K562 (cell line): ENCODE data around the gene CCT5. TPM values are rescaled to one million over a fixed set of nuclear protein-coding genes. Genes with fewer than 3 reads are reported as not detected.

Source experiments
- BMI1 ChIP-seq: fragments of 150-350 bp; IDR thresholded peaks from 2 replicates; pipeline ENCODE4 v1.6.1; 2014; ENCODE audit warnings: low read length
- CCAR2 ChIP-seq: fragments of 200-400 bp; formaldehyde crosslinking; IDR thresholded peaks from 2 replicates; pipeline ENCODE4 v1.6.1; 2017; ENCODE audit warnings: mild to moderate bottlenecking, low read depth, low read length
- HDAC1 ChIP-seq, 2 experiments: fragments of 450-650 bp; IDR thresholded peaks; 2 replicates each; pipeline ENCODE4 v1.6.1; 2016 to 2017; ENCODE audit warnings: inconsistent platforms in 1 of 2, mild to moderate bottlenecking in 1 of 2, moderate library complexity in 1 of 2
- KDM5B ChIP-seq: fragments of 200-600 bp; sonication (generic); IDR thresholded peaks from 2 replicates; pipeline ENCODE4 v1.6.1; 2012; ENCODE audit warnings: low read depth, mild to moderate bottlenecking, moderate library complexity, low read length, control low read depth, inconsistent platforms; ENCODE audit not compliant: insufficient replicate concordance
- KLF10 ChIP-seq: fragments of 250-450 bp; sonication (Bioruptor Pico); IDR thresholded peaks from 2 replicates; pipeline ENCODE4 v1.6.1; 2021; ENCODE audit warnings: matching md5 sums
- MAFG ChIP-seq: fragments of 450-650 bp; conservative IDR thresholded peaks from 2 replicates; pipeline ENCODE4 v1.6.1; 2016; ENCODE audit warnings: missing genetic modification characterization, missing compliant biosample characterization
- MBD2 ChIP-seq: sonication (generic); IDR thresholded peaks from 2 replicates; pipeline ENCODE4 v1.6.1; 2016; ENCODE audit warnings: low read depth, borderline replicate concordance
- PURB ChIP-seq: sonication (generic); formaldehyde crosslinking; IDR thresholded peaks from 2 replicates; pipeline ENCODE4 v1.9.0; 2021; ENCODE audit warnings: low read depth, mild to moderate bottlenecking, missing genetic modification reagents
- RBM22 ChIP-seq: fragments of 200-400 bp; formaldehyde crosslinking; IDR thresholded peaks from 2 replicates; pipeline ENCODE4 v1.6.1; 2018; ENCODE audit warnings: low read length, low read depth; ENCODE audit not compliant: poor library complexity, severe bottlenecking
- SMAD2 ChIP-seq: fragments of 150-350 bp; IDR thresholded peaks from 2 replicates; pipeline ENCODE4 v1.6.1; 2014; ENCODE audit warnings: low read depth, mild to moderate bottlenecking, low read length
- ZNF41 ChIP-seq: fragments of 250-450 bp; sonication (Bioruptor Pico); conservative IDR thresholded peaks from 2 replicates; pipeline ENCODE4 v1.4.0; 2020; ENCODE audit warnings: mild to moderate bottlenecking
- ZNF444 ChIP-seq: fragments of 250-450 bp; sonication (Bioruptor Pico); IDR thresholded peaks from 2 replicates; pipeline ENCODE4 v1.4.0; 2020; ENCODE audit warnings: mild to moderate bottlenecking, moderate library complexity
- ZNF584 ChIP-seq: fragments of 200-800 bp; sonication (Bioruptor generic); IDR thresholded peaks from 2 replicates; pipeline ENCODE4 v1.6.1; 2016; ENCODE audit warnings: low read depth, mild to moderate bottlenecking, missing genetic modification characterization, missing compliant biosample characterization
- polyA plus RNA-seq, 8 experiments: library from polyadenylated mRNA; depleted of rRNA in 4 of 8; stranded (reverse) in 5 of 8; unstranded in 3 of 8; fragments of >200 nt; fragmentation: Nextera tagmentation in 2 of 8; fragmentation: Illumina TruSeq in 1 of 8; extraction: Ambion mirVana in 2 of 8; extraction: Trizol in 1 of 8; gene quantifications; 2 replicates each; pipeline versions ENCODE4 v1.2.1 to v1.2.3, GENCODE V29; 2011 to 2014; ENCODE audit warnings: inconsistent platforms in 1 of 8, missing spikeins in 1 of 8
- total RNA-seq, 7 experiments: library from RNA; depleted of rRNA in 6 of 7; stranded (reverse); fragments of >200 nt in 6 of 7; fragmentation: Illumina TruSeq in 2 of 7; extraction: Trizol in 2 of 7; gene quantifications; 2 replicates each; pipeline versions ENCODE4 v1.2.1 to v1.2.3, GENCODE V29; 2011 to 2021; ENCODE audit warnings: low replicate concordance in 1 of 7
- TF ChIP-seq, protein P1 (sequence below): fragments of 250-450 bp; sonication (Bioruptor Pico); IDR thresholded peaks from 2 replicates; pipeline ENCODE4 v1.5.0; 2020; ENCODE audit warnings: mild to moderate bottlenecking, borderline replicate concordance
- TF ChIP-seq, protein P2 (sequence below): fragments of 450-650 bp; IDR thresholded peaks from 2 replicates; pipeline ENCODE4 v1.6.1; 2018; ENCODE audit warnings: mild to moderate bottlenecking, low read depth; ENCODE audit not compliant: partially characterized antibody
- TF ChIP-seq, protein P3 (sequence below): fragments of 450-650 bp; formaldehyde crosslinking; IDR thresholded peaks from 2 replicates; pipeline ENCODE4 v1.4.0; 2020; ENCODE audit warnings: mild to moderate bottlenecking, moderate library complexity
- TF ChIP-seq, protein P4 (sequence below): fragments of 450-650 bp; IDR thresholded peaks from 2 replicates; pipeline ENCODE4 v1.6.1; 2016; ENCODE audit warnings: antibody characterized with exemption
- TF ChIP-seq, protein P5 (sequence below), 2 experiments: fragments of 450-650 bp in 1 of 2; sonication (generic) in 1 of 2; formaldehyde crosslinking in 1 of 2; IDR thresholded peaks in 1 of 2; conservative IDR thresholded peaks in 1 of 2; 2 replicates each; pipeline versions ENCODE4 v1.6.1 to v1.8.1; 2016 to 2023; ENCODE audit warnings: mild to moderate bottlenecking in 2 of 2, moderate library complexity in 2 of 2, inconsistent platforms in 1 of 2, missing genetic modification reagents in 1 of 2
- TF ChIP-seq, protein P6 (sequence below), 2 experiments: fragments of 200-800 bp in 1 of 2; sonication (Bioruptor generic) in 1 of 2; sonication (generic) in 1 of 2; formaldehyde crosslinking in 1 of 2; IDR thresholded peaks in 1 of 2; conservative IDR thresholded peaks in 1 of 2; 2 replicates each; pipeline versions ENCODE4 v1.5.0 to v1.6.1; 2016 to 2020; ENCODE audit warnings: missing compliant biosample characterization in 1 of 2, missing genetic modification characterization in 1 of 2, missing genetic modification reagents in 1 of 2

The CCT5 gene
- total and polyA plus RNA-seq, 9 of the 15 experiments (the other 6 are each of a cell fraction or from before 2014, with no cell fraction given): 782 to 1,606 (median 1,153) TPM

DNA sequence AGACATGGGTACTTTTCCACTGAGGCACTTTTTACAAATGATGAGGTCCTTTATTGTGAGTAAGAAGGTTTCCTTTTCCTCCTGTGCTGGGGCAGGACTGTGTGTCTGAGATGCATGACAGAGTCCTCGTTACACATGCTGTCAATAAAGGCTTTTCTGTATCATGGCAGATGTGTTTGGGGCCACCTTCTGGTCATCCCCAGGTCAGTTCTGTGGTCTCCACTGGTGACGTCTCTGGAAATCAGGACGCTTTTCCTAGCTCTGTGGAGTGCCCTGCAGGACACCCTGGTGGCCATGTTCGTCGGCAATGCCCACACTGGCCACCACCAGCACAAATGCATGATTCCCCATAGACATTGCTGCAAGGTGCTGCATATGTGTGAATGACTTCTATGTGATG lies 54.9 kb downstream of the CCT5 start (continued):
- TF ChIP-seq, protein P1, sequence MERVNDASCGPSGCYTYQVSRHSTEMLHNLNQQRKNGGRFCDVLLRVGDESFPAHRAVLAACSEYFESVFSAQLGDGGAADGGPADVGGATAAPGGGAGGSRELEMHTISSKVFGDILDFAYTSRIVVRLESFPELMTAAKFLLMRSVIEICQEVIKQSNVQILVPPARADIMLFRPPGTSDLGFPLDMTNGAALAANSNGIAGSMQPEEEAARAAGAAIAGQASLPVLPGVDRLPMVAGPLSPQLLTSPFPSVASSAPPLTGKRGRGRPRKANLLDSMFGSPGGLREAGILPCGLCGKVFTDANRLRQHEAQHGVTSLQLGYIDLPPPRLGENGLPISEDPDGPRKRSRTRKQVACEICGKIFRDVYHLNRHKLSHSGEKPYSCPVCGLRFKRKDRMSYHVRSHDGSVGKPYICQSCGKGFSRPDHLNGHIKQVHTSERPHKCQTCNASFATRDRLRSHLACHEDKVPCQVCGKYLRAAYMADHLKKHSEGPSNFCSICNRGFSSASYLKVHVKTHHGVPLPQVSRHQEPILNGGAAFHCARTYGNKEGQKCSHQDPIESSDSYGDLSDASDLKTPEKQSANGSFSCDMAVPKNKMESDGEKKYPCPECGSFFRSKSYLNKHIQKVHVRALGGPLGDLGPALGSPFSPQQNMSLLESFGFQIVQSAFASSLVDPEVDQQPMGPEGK: no peak
- TF ChIP-seq KDM5B (no peak), PURB (CRISPR knock-in tag) (no peak), KLF10 (CRISPR knock-in tag) (no peak), HDAC1 (IDR thresholded peaks at IDR 0.05) (peak in 1 of 2 experiments; percentile 66; a peak in 2 of 4 replicates), BMI1 (no peak), ZNF41 (CRISPR knock-in tag) (no peak), MBD2 (no peak), ZNF444 (CRISPR knock-in tag) (no peak), ZNF584 (CRISPR knock-in tag) (no peak), MAFG (no peak), SMAD2 (no peak), CCAR2 (no peak), RBM22 (no peak)
- TF ChIP-seq, protein P2, sequence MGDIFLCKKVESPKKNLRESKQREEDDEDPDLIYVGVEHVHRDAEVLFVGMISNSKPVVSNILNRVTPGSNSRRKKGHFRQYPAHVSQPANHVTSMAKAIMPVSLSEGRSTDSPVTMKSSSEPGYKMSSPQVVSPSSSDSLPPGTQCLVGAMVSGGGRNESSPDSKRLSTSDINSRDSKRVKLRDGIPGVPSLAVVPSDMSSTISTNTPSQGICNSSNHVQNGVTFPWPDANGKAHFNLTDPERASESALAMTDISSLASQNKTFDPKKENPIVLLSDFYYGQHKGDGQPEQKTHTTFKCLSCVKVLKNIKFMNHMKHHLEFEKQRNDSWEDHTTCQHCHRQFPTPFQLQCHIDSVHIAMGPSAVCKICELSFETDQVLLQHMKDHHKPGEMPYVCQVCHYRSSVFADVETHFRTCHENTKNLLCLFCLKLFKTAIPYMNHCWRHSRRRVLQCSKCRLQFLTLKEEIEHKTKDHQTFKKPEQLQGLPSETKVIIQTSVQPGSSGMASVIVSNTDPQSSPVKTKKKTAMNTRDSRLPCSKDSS: no peak
- TF ChIP-seq, protein P3, sequence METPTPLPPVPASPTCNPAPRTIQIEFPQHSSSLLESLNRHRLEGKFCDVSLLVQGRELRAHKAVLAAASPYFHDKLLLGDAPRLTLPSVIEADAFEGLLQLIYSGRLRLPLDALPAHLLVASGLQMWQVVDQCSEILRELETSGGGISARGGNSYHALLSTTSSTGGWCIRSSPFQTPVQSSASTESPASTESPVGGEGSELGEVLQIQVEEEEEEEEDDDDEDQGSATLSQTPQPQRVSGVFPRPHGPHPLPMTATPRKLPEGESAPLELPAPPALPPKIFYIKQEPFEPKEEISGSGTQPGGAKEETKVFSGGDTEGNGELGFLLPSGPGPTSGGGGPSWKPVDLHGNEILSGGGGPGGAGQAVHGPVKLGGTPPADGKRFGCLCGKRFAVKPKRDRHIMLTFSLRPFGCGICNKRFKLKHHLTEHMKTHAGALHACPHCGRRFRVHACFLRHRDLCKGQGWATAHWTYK (CRISPR knock-in tag): no peak
- TF ChIP-seq, protein P4, sequence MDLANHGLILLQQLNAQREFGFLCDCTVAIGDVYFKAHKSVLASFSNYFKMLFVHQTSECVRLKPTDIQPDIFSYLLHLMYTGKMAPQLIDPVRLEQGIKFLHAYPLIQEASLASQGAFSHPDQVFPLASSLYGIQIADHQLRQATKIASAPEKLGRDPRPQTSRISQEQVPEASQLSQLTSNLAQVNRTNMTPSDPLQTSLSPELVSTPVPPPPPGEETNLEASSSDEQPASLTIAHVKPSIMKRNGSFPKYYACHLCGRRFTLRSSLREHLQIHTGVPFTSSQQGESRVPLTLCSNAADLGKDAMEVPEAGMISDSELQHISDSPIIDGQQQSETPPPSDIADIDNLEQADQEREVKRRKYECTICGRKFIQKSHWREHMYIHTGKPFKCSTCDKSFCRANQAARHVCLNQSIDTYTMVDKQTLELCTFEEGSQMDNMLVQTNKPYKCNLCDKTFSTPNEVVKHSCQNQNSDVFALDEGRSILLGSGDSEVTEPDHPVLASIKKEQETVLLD: peak; percentile 36; the same call in 1 of the 2 replicates
- TF ChIP-seq, protein P5, sequence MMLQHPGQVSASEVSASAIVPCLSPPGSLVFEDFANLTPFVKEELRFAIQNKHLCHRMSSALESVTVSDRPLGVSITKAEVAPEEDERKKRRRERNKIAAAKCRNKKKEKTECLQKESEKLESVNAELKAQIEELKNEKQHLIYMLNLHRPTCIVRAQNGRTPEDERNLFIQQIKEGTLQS (IDR thresholded peaks at IDR 0.05): peak; percentile 14; the same call in 1 of the 2 replicates
- TF ChIP-seq, protein P5 (CRISPR knock-in tag; conservative IDR thresholded peaks at IDR 0.05): no peak
- TF ChIP-seq, protein P6, sequence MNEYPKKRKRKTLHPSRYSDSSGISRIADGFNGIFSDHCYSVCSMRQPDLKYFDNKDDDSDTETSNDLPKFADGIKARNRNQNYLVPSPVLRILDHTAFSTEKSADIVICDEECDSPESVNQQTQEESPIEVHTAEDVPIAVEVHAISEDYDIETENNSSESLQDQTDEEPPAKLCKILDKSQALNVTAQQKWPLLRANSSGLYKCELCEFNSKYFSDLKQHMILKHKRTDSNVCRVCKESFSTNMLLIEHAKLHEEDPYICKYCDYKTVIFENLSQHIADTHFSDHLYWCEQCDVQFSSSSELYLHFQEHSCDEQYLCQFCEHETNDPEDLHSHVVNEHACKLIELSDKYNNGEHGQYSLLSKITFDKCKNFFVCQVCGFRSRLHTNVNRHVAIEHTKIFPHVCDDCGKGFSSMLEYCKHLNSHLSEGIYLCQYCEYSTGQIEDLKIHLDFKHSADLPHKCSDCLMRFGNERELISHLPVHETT (CRISPR knock-in tag; conservative IDR thresholded peaks at IDR 0.05 in 1 of 2, IDR thresholded peaks at IDR 0.05 in 1 of 2): peak in 1 of 2 experiments; percentile 54; a peak in 1 of 4 replicates
